22Rv1 (cell line): Measurements from ENCODE around the gene INO80.

Source experiments
- CTCF ChIP-seq: fragments of 450-650 bp; IDR thresholded peaks from 2 replicates; pipeline ENCODE4 v1.5.1; 2017; ENCODE audit warnings: mild to moderate bottlenecking
- ZFX ChIP-seq: fragments of 450-650 bp; IDR thresholded peaks from 2 replicates; pipeline ENCODE4 v1.6.1; 2017; ENCODE audit warnings: antibody characterized with exemption, borderline replicate concordance

- TF ChIP-seq CTCF, result no peak
- no peak for TF ChIP-seq ZFX
These were observed 146.7 kb downstream of the INO80 start for GRCh38 chr15:40969363-40969762.
